SK-N-SH (cell line): ENCODE results near the gene RNF166. TPM values are rescaled to one million over a fixed set of nuclear protein-coding genes. Genes with fewer than 3 reads are reported as not detected.
A peak's percentile ranks its signal among the peaks of the same experiment; 100 is the strongest.

ENCODE experiments used
- CTCF ChIA-PET: fragments of 300-600, 350-600 bp; formaldehyde crosslinking; extraction: SDS; loops from one replicate; lab custom pipeline; 2021; lab: Yijun Ruan, JAX
- POLR2A ChIA-PET: fragments of 350-600 bp; sonication (Branson Sonifier 250); formaldehyde crosslinking; extraction: SDS; loops from one replicate; lab custom pipeline; 2020; ENCODE audit warnings: antibody characterized with exemption, inconsistent platforms; lab: Yijun Ruan, JAX
- DNase-seq: peaks from one replicate; pipeline ENCODE4 v3.0.0; 2012
- H2AFZ ChIP-seq: fragments of 200-600 bp; sonication (generic); 2 replicates; pipeline ENCODE4 v1.8.1; 2016; ENCODE audit warnings: antibody characterized with exemption, mild to moderate bottlenecking, low read depth
- H3F3A ChIP-seq: fragments of 200-600 bp; sonication (generic); replicated peaks from 2 replicates; pipeline ENCODE3; 2016; ENCODE audit warnings: antibody characterized with exemption, mild to moderate bottlenecking; ENCODE audit not compliant: insufficient read depth
- H3K27ac ChIP-seq, 2 experiments: fragments of 200-500 bp in 1 of 2; fragments of 200-600 bp in 1 of 2; sonication (Bioruptor generic) in 1 of 2; sonication (generic), shearing (Covaris generic) in 1 of 2; 2 replicates each; pipeline versions ENCODE4 v1.5.1 to v1.6.1; 2014 to 2016; ENCODE audit warnings: low read depth in 2 of 2, inconsistent platforms in 1 of 2, low read length in 1 of 2, mild to moderate bottlenecking in 1 of 2, mixed read lengths in 1 of 2
- H3K27me3 ChIP-seq: fragments of 200-600 bp; sonication (generic), shearing (Covaris generic); 2 replicates; pipeline ENCODE4 v1.6.1; 2016; ENCODE audit warnings: mixed run types; ENCODE audit not compliant: insufficient read depth
- H3K36me3 ChIP-seq, 2 experiments: fragments of 200-500 bp in 1 of 2; fragments of 200-600 bp in 1 of 2; sonication (Bioruptor generic) in 1 of 2; sonication (generic) in 1 of 2; replicated peaks in 1 of 2; 2 replicates each; pipeline versions ENCODE3 to v1.5.1; 2014 to 2016; ENCODE audit warnings: low read length in 1 of 2, mild to moderate bottlenecking in 1 of 2; ENCODE audit not compliant: insufficient read depth in 2 of 2, control insufficient read depth in 1 of 2
- H3K4me1 ChIP-seq, 2 experiments: fragments of 200-500 bp in 1 of 2; fragments of 200-600 bp in 1 of 2; sonication (Bioruptor generic) in 1 of 2; sonication (generic), shearing (Covaris generic) in 1 of 2; 2 replicates each; pipeline versions ENCODE4 v1.5.1 to v1.6.1; 2014 to 2016; ENCODE audit warnings: low read depth in 1 of 2, low read length in 1 of 2, mixed run types in 1 of 2; ENCODE audit not compliant: insufficient read depth in 2 of 2, control insufficient read depth in 1 of 2
- H3K4me2 ChIP-seq: fragments of 200-600 bp; sonication (generic), shearing (Covaris generic); 2 replicates; pipeline ENCODE4 v1.6.1; 2017; ENCODE audit warnings: mixed run types
- H3K4me3 ChIP-seq, 2 experiments: fragments of 200-500 bp in 1 of 2; fragments of 200-600 bp in 1 of 2; sonication (Bioruptor generic) in 1 of 2; sonication (generic), shearing (Covaris generic) in 1 of 2; 2 replicates each; pipeline versions ENCODE4 v1.5.1 to v1.8.1; 2014 to 2016; ENCODE audit warnings: low read depth in 2 of 2, inconsistent platforms in 1 of 2, low read length in 1 of 2, mild to moderate bottlenecking in 1 of 2, mixed read lengths in 1 of 2, moderate library complexity in 1 of 2
- H3K79me2 ChIP-seq: fragments of 200-600 bp; sonication (generic); 2 replicates; pipeline ENCODE4 v1.8.1; 2017; ENCODE audit warnings: mild to moderate bottlenecking; ENCODE audit not compliant: insufficient read depth
- H3K9ac ChIP-seq: fragments of 200-600 bp; sonication (generic); 2 replicates; pipeline ENCODE4 v1.6.1; 2017; ENCODE audit warnings: mixed run types
- H3K9me2 ChIP-seq: fragments of 200-600 bp; sonication (generic); 2 replicates; pipeline ENCODE4 v1.6.1; 2017; ENCODE audit warnings: mixed run types
- H3K9me3 ChIP-seq: fragments of 200-600 bp; sonication (generic); 2 replicates; pipeline ENCODE4 v1.6.1; 2017; ENCODE audit warnings: mixed run types, mild to moderate bottlenecking, moderate library complexity
- H4K20me1 ChIP-seq: fragments of 200-600 bp; sonication (generic); 2 replicates; pipeline ENCODE4 v1.6.1; 2017; ENCODE audit warnings: mild to moderate bottlenecking, mixed run types; ENCODE audit not compliant: insufficient read depth
- CTCF ChIP-seq: fragments of 200-600 bp; sonication (generic); IDR thresholded peaks from 2 replicates; pipeline ENCODE4 v1.6.1; 2017; ENCODE audit warnings: antibody characterized with exemption, mild to moderate bottlenecking, moderate library complexity
- EP300 ChIP-seq, 2 experiments: IDR thresholded peaks; 2 replicates each; pipeline versions ENCODE4 v1.4.0 to v1.6.1; 2012; ENCODE audit warnings: borderline replicate concordance in 1 of 2, low read depth in 1 of 2, low read length in 1 of 2
- FOSL2 ChIP-seq: IDR thresholded peaks from 2 replicates; pipeline ENCODE4 v1.4.0; 2012; ENCODE audit warnings: low read depth, mild to moderate bottlenecking, moderate library complexity, borderline replicate concordance
- GABPA ChIP-seq: IDR thresholded peaks from 2 replicates; pipeline ENCODE4 v1.4.0; 2012; ENCODE audit warnings: low read depth, mild to moderate bottlenecking
- MAX ChIP-seq: IDR thresholded peaks from 2 replicates; pipeline ENCODE4 v1.4.0; 2012; ENCODE audit warnings: low read depth
- MXI1 ChIP-seq: IDR thresholded peaks from 2 replicates; pipeline ENCODE4 v1.6.1; 2012; ENCODE audit warnings: mild to moderate bottlenecking, low read depth, low read length, improper control_type of control experiment
- NFIC ChIP-seq: IDR thresholded peaks from 2 replicates; pipeline ENCODE4 v1.4.0; 2012; ENCODE audit warnings: borderline replicate concordance
- PBX3 ChIP-seq: IDR thresholded peaks from 2 replicates; pipeline ENCODE4; 2012
- RAD21 ChIP-seq: IDR thresholded peaks from 2 replicates; pipeline ENCODE4 v1.6.1; 2012; ENCODE audit warnings: mild to moderate bottlenecking, low read length
- RFX5 ChIP-seq: IDR thresholded peaks from 2 replicates; pipeline ENCODE4 v1.6.1; 2012; ENCODE audit warnings: mild to moderate bottlenecking, improper control_type of control experiment, low read length
- RXRA ChIP-seq: IDR thresholded peaks from 2 replicates; pipeline ENCODE4 v1.4.0; 2012; ENCODE audit warnings: low read depth, mild to moderate bottlenecking, borderline replicate concordance
- SIN3A ChIP-seq: IDR thresholded peaks from 2 replicates; pipeline ENCODE4 v1.6.1; 2012; ENCODE audit warnings: low read depth, mild to moderate bottlenecking, low read length, moderate library complexity, borderline replicate concordance
- SMC3 ChIP-seq: IDR thresholded peaks from 2 replicates; pipeline ENCODE4 v1.6.1; 2012; ENCODE audit warnings: low read depth, low read length, improper control_type of control experiment
- TAF1 ChIP-seq: IDR thresholded peaks from 2 replicates; pipeline ENCODE4 v1.6.1; 2012; ENCODE audit warnings: low read depth, mild to moderate bottlenecking, low read length, moderate library complexity, borderline replicate concordance
- USF1 ChIP-seq: IDR thresholded peaks from 2 replicates; pipeline ENCODE4 v1.4.0; 2012; ENCODE audit warnings: low read depth, borderline replicate concordance
- ZBTB33 ChIP-seq: IDR thresholded peaks from 2 replicates; pipeline ENCODE4 v1.4.0; 2012; ENCODE audit warnings: low read depth, borderline replicate concordance
- WGBS: methylation state at CpG from one replicate; pipeline ENCODE4 v1.1.6; 2017; ENCODE audit warnings: low lambda C conversion rate; 5-methylcytosine and 5-hydroxymethylcytosine counted together
- polyA plus RNA-seq, 3 experiments: library from polyadenylated mRNA; depleted of rRNA; stranded (reverse); fragments of >200 nt; gene quantifications; 2 replicates each; pipeline ENCODE4 v1.2.3, GENCODE V29; 2012

The RNF166 gene
- polyA plus RNA-seq, 1 of the 3 experiments (the other 2 are of a cell fraction): 17.2 TPM

- TF ChIP-seq MAX (no peak), RXRA (no peak), EP300 (IDR thresholded peaks at IDR 0.05; ENCODE audit: borderline replicate concordance in 1 of 2, low read depth in 1 of 2, low read length in 1 of 2) (no peak), GABPA (no peak), NFIC (no peak), RFX5 (no peak), FOSL2 (no peak)
- no peak overlapping the region for H3K4me3 ChIP-seq
- CTCF ChIA-PET: interaction anchor here (0.6 to 17.4 kb wide), 16 partner anchors 13 to 626 kb away, joined by 3 to 540 read pairs (median 6); partner anchors contain the start of gene CYBA
- no peaks in the 10 kb centered on the region for H3K9me2 ChIP-seq
- peaks cover 28% of the 10 kb centered on the region for H4K20me1 ChIP-seq
- H3F3A ChIP-seq: peaks cover 8% of the 10 kb centered on the region
- POLR2A ChIA-PET: no interaction called here
- H2AFZ ChIP-seq: no peak overlapping the region
- peaks cover 0 to 4% of the 10 kb centered on the region in 2 experiments; a peak in 1 of 4 replicates for H3K4me1 ChIP-seq
- H3K9ac ChIP-seq: no peak overlapping the region
- 98% methylated on average over 17 of the region's 41 CpGs for WGBS
- no peaks in the 10 kb centered on the region for H3K27me3 ChIP-seq
- H3K79me2 ChIP-seq: peaks cover 15% of the 10 kb centered on the region; the same call in 1 of the 2 replicates
- H3K27ac ChIP-seq: no peak overlapping the region
- no peak for DNase-seq
- peaks cover 0 to 40% of the 10 kb centered on the region in 2 experiments for H3K36me3 ChIP-seq
- H3K9me3 ChIP-seq: no peaks in the 10 kb centered on the region
- H3K4me2 ChIP-seq: no peak overlapping the region
These were observed 32.2 kb upstream of the RNF166 start for GRCh38 chr16:88738151-88739084.

- Histone ChIP-seq H3K36me3 (peaks cover 0 to 40% of the 10 kb centered on the region in 2 experiments), H3K4me2 (no peak overlapping the region), H3K9ac (no peak overlapping the region), H4K20me1 (peaks cover 25% of the 10 kb centered on the region), H3K79me2 (peaks cover 10% of the 10 kb centered on the region; the same call in 1 of the 2 replicates), H3K4me1 (peaks cover 0 to 4% of the 10 kb centered on the region in 2 experiments; a peak in 1 of 4 replicates), H3F3A (peaks cover 8% of the 10 kb centered on the region), H3K9me3 (no peaks in the 10 kb centered on the region), H3K9me2 (no peaks in the 10 kb centered on the region), H3K4me3 (no peak overlapping the region; a peak in 1 of 4 replicates), H2AFZ (no peak overlapping the region), H3K27ac (no peak overlapping the region), H3K27me3 (no peaks in the 10 kb centered on the region)
- 57% methylated on average over 24 of the region's 54 CpGs for WGBS
- ChIA-PET CTCF (interaction anchor here (0.5 to 17.4 kb wide), 47 partner anchors 12 to 904 kb away, joined by 3 to 540 read pairs (median 4); partner anchors contain the start of genes CDH15, CDT1, CTU2 and CYBA), POLR2A (no interaction called here)
- DNase-seq: peak; percentile 94
- TF ChIP-seq CTCF: peak; percentile 88
- peak; percentile 88; the same call in 1 of the 2 replicates for TF ChIP-seq MAX
- TF ChIP-seq PBX3: no peak
- TF ChIP-seq SMC3: peak; percentile 64
- no peak for TF ChIP-seq USF1
- no peak for TF ChIP-seq TAF1
- no peak for TF ChIP-seq ZBTB33
- peak; percentile 72; the same call in 1 of the 2 replicates for TF ChIP-seq SIN3A
- peak; percentile 56 for TF ChIP-seq RAD21
- TF ChIP-seq MXI1: peak; percentile 58
These were observed 31.3 kb upstream of the RNF166 start for GRCh38 chr16:88737298-88738150.
